Mononuclear cell (primary cell): ENCODE measurements around the gene SCG2. TPM values are rescaled to one million over a fixed set of nuclear protein-coding genes. Genes with fewer than 3 reads are reported as not detected.

Source experiments
- H3K27me3 ChIP-seq: 2 replicates; pipeline ENCODE4 v1.6.0; 2011; ENCODE audit warnings: low read length, control low read depth; ENCODE audit not compliant: insufficient read depth
- H3K4me1 ChIP-seq: 2 replicates; pipeline ENCODE4 v1.5.1; 2011; ENCODE audit warnings: mild to moderate bottlenecking, low read length, control low read depth; ENCODE audit not compliant: insufficient read depth
- H3K4me3 ChIP-seq: 2 replicates; pipeline ENCODE4 v1.5.1; 2011; ENCODE audit warnings: mild to moderate bottlenecking, low read length, moderate library complexity
- H3K9me3 ChIP-seq: 2 replicates; pipeline ENCODE4 v1.5.1; 2011; ENCODE audit warnings: low read depth, mild to moderate bottlenecking, control low read depth, low read length
- total RNA-seq: library from RNA; depleted of rRNA; stranded (reverse); fragments of >200 nt; gene quantifications from one replicate; pipeline ENCODE4 v1.2.3, GENCODE V29; 2012

SCG2 gene, protein sequence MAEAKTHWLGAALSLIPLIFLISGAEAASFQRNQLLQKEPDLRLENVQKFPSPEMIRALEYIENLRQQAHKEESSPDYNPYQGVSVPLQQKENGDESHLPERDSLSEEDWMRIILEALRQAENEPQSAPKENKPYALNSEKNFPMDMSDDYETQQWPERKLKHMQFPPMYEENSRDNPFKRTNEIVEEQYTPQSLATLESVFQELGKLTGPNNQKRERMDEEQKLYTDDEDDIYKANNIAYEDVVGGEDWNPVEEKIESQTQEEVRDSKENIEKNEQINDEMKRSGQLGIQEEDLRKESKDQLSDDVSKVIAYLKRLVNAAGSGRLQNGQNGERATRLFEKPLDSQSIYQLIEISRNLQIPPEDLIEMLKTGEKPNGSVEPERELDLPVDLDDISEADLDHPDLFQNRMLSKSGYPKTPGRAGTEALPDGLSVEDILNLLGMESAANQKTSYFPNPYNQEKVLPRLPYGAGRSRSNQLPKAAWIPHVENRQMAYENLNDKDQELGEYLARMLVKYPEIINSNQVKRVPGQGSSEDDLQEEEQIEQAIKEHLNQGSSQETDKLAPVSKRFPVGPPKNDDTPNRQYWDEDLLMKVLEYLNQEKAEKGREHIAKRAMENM
- 0.42 TPM for total RNA-seq

GRCh38 chr2:223601932-223602666 lies at the start of gene SCG2:
Gene SCG2, minus strand, starts transcription at chr2:223602361. Its CDS starts 3,079 bp downstream, at chr2:223599282.
- Histone ChIP-seq H3K9me3 (no peaks in the 10 kb centered on the region), H3K27me3 (peaks cover 6% of the 10 kb centered on the region), H3K4me3 (no peak within 1 kb of the TSS), H3K4me1 (no peaks in the 10 kb centered on the region)

GRCh38 chr2:223649554-223650533 lies 47.7 kb upstream of the SCG2 start:
- Histone ChIP-seq H3K4me1 (no peaks in the 10 kb centered on the region), H3K27me3 (no peaks in the 10 kb centered on the region), H3K4me3 (no peak overlapping the region)

DNA sequence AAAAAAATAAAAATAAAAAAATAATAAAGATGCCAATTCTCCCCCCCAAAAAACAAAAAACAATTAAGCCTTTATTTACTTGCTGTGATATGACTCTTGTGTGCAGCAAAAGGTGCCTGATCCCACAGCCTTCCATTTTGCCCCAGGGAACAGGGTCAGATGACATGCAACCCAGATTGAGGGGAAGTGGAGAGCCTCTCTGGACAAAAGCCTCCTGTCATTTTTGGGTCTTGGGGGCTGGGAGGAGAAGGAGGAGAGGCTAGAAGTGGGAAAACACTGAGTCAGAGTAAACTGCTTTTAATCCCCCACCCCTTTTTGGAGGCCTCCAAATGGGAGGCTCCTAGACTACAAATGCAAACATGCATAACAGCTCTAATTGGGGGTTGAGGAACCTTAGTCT lies 46.6 kb upstream of the SCG2 start:
- Histone ChIP-seq H3K4me1 (no peaks in the 10 kb centered on the region), H3K4me3 (no peak overlapping the region), H3K9me3 (no peaks in the 10 kb centered on the region), H3K27me3 (no peaks in the 10 kb centered on the region)

More at GRCh38 chr2:223649554-223650533, 47.7 kb upstream of the SCG2 start:
- H3K9me3 ChIP-seq, result no peaks in the 10 kb centered on the region

- Histone ChIP-seq H3K4me3 (no peak overlapping the region), H3K27me3 (no peaks in the 10 kb centered on the region), H3K4me1 (no peaks in the 10 kb centered on the region), H3K9me3 (no peaks in the 10 kb centered on the region)
Observed at GRCh38 chr2:223647258-223647952, 45.2 kb upstream of the SCG2 start.

DNA sequence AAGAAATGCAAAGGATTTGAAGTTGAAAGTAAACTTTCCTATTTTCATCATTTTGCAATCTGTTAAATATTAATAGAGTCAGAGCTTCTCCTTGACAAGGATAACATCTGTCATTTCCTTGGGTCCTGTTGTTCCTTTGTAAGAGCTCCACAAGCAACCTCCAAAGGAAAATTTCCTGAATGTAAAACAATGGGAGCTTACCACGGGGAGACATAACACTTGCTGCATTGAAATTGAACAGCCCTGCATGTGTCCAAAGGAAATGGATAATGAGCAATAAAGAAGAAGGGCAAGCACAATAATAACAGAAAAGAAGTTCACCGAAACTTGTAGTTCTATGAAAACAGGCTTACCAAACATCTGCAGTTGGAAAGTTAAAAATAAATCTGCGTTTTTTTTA lies 42.0 kb upstream of the SCG2 start:
- Histone ChIP-seq H3K4me1 (no peaks in the 10 kb centered on the region), H3K9me3 (no peaks in the 10 kb centered on the region), H3K4me3 (no peak overlapping the region), H3K27me3 (no peaks in the 10 kb centered on the region)

- Histone ChIP-seq H3K27me3 (no peaks in the 10 kb centered on the region), H3K4me1 (no peaks in the 10 kb centered on the region), H3K4me3 (no peak overlapping the region), H3K9me3 (no peaks in the 10 kb centered on the region)
Observed at GRCh38 chr2:223643309-223643708, 41.1 kb upstream of the SCG2 start.

DNA sequence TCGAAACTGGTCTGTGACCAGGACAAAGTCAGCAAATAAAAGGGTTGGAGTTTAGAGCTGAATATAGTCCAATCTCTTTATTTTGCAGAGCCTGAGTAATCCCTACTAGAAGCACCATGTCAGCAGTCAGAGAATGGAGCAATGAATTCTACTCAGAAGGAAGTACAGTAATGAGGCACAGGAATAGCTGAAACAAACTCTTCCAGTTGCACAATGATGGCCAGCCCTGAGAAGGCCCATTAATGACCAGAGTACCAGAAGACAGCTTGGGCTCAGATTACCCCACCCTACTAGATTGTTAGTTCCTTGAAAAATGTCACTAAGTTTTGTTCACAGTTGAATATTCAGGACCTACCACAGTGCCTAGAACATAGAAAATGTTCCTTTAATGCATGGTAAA lies 40.3 kb upstream of the SCG2 start:
- H3K4me1 ChIP-seq, result no peaks in the 10 kb centered on the region
- no peak overlapping the region for H3K4me3 ChIP-seq
- H3K27me3 ChIP-seq, result no peaks in the 10 kb centered on the region
- H3K9me3 ChIP-seq, result no peaks in the 10 kb centered on the region

GRCh38 chr2:223641082-223641481 lies 38.9 kb upstream of the SCG2 start:
- Histone ChIP-seq H3K4me3 (no peak overlapping the region), H3K9me3 (no peaks in the 10 kb centered on the region), H3K27me3 (no peaks in the 10 kb centered on the region), H3K4me1 (no peaks in the 10 kb centered on the region)

DNA sequence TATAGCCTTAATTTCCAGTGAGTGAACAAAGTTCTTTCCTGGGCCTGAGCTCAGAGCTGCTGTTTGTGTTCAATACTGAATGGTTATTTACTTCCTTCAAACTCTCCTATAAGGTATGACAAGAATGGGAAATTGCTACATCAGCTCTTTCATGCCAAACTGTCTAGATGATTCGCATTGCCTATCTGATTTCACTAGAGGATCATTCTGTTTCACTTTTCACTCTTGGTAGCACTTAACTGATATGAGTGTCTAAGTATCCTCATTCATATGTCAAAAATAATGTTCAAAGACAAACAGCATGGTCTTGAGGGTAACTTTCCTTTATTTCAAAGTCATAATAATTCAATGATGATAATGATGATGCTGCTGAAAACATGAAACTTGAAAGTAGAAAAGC lies 32.9 kb upstream of the SCG2 start:
- no peaks in the 10 kb centered on the region for H3K9me3 ChIP-seq
- H3K27me3 ChIP-seq, result no peaks in the 10 kb centered on the region
- H3K4me3 ChIP-seq, result no peak overlapping the region
- no peaks in the 10 kb centered on the region for H3K4me1 ChIP-seq

DNA sequence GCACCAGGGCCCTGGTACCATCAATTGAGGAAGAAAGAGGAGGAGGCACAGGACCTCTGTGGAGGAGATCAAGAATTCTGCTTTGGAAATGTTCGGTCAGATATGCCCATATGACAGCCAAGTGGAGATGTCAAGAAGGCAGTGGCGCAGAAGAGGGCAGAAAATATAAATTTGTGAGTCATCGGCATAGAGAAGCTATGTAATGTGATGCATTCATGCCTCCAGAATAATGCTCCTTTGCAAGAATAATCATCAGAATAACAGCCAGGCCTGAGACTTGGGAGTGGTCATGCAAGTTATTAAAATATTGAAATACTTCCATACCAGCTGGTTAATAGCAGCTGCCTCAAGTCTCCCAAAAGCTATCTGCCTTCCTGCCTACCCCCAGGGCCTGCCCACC lies 32.1 kb upstream of the SCG2 start:
- H3K9me3 ChIP-seq, result no peaks in the 10 kb centered on the region
- no peak overlapping the region for H3K4me3 ChIP-seq
- H3K4me1 ChIP-seq, result no peaks in the 10 kb centered on the region
- H3K27me3 ChIP-seq, result no peaks in the 10 kb centered on the region

DNA sequence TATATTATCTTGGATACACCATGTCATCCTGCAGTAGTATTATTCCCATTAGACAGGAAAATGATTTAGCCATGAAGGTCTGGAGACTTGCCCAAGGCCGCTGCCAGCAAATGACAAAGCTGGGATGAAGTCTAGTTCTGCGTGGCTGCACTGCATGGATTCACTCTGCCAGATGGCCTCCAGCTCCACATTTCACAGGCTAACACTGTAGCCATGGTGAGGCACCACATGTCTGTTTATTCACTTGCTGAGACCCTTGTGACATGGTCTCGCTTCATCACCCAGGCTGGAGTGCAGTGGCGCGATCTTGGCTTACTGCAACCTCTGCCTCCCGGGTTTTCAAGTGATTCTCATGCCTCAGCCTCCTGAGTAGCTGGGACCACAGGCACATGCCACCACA lies 31.5 kb upstream of the SCG2 start:
- H3K4me3 ChIP-seq, result no peak overlapping the region
- no peaks in the 10 kb centered on the region for H3K4me1 ChIP-seq
- H3K27me3 ChIP-seq, result no peaks in the 10 kb centered on the region
- H3K9me3 ChIP-seq, result no peaks in the 10 kb centered on the region

- H3K27me3 ChIP-seq, result no peaks in the 10 kb centered on the region
- no peak overlapping the region for H3K4me3 ChIP-seq
- no peaks in the 10 kb centered on the region for H3K9me3 ChIP-seq
- H3K4me1 ChIP-seq, result no peaks in the 10 kb centered on the region
Observed at GRCh38 chr2:223632826-223633225, 30.7 kb upstream of the SCG2 start.

DNA sequence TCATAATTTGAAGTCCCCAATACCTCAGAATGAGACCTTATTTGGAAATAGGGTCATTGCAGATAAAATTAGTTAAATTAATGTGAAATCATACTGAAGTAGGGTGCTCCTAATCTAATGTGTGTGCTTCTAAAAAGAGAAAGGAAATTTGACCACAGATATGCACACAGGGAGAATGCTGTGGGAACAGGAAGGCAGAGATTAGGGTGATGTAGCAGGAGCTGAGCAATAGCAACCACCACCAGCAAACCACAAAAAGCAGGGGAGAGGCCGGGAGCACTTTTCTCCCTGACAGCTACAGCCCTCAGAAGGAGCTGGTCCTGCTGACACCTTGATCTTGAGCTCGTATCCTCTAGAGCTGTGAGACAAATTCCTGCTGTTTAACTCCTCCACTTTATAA lies 24.6 kb upstream of the SCG2 start:
- H3K9me3 ChIP-seq, result no peaks in the 10 kb centered on the region
- H3K4me1 ChIP-seq, result no peaks in the 10 kb centered on the region
- no peak overlapping the region for H3K4me3 ChIP-seq
- H3K27me3 ChIP-seq, result no peaks in the 10 kb centered on the region

DNA sequence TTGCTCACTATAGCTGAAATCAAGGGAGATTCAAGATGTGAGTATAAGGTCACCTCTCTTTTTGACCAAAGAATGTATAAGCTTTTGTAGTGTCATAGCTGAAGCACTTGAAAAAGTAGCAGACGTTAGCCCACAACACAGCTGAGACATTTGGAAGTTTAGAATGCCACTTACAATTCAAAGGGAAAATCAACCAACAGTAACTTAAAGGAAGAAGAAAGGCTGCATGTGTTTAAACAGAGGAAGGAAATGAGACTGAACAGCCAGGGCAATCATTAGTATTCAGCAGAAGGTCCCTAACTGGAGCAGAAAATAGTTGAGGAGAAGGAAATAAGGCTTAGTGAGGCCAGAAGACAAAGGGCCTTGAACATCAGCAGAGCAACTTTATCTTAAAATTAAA lies 23.5 kb upstream of the SCG2 start:
- Histone ChIP-seq H3K4me1 (no peaks in the 10 kb centered on the region), H3K27me3 (no peaks in the 10 kb centered on the region), H3K9me3 (no peaks in the 10 kb centered on the region), H3K4me3 (no peak overlapping the region)
